B cell (primary cell): ENCODE results near the gene SLC39A11.

Source experiments
- EZH2 ChIP-seq: IDR thresholded peaks from 2 replicates; pipeline ENCODE4 v1.6.1; 2012; ENCODE audit warnings: borderline replicate concordance, low read depth, mild to moderate bottlenecking, moderate library complexity, low read length; ENCODE audit not compliant: insufficient read depth, poor library complexity, severe bottlenecking
- TF ChIP-seq, protein P1 (sequence below): fragments of 200-600 bp; IDR thresholded peaks from one replicate; pipeline ENCODE4 v1.8.0; 2022; ENCODE audit warnings: antibody characterized with exemption, mild to moderate bottlenecking

DNA sequence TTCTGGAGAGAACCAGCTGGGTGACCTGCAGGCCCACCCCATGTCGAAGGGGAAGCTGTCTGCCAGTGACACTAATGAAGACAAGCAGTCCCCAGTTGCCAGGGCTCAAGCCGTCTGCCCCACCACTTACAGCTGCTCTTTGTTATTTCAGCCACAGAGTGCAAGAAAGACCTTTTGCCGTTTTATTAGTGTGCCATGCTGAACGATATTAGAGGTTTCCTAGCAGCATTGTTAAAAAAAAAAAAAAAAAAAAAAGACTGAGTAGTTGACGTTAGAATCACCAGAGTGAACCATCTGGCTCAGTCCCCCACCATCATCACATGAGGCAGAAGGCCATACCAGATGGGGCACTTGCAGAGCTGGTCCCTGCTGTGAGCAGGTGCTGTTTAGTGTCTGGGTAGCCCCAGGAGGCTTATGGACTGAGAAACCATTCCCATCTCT is 26.5 kb upstream of the SLC39A11 start:
- TF ChIP-seq, protein P1, sequence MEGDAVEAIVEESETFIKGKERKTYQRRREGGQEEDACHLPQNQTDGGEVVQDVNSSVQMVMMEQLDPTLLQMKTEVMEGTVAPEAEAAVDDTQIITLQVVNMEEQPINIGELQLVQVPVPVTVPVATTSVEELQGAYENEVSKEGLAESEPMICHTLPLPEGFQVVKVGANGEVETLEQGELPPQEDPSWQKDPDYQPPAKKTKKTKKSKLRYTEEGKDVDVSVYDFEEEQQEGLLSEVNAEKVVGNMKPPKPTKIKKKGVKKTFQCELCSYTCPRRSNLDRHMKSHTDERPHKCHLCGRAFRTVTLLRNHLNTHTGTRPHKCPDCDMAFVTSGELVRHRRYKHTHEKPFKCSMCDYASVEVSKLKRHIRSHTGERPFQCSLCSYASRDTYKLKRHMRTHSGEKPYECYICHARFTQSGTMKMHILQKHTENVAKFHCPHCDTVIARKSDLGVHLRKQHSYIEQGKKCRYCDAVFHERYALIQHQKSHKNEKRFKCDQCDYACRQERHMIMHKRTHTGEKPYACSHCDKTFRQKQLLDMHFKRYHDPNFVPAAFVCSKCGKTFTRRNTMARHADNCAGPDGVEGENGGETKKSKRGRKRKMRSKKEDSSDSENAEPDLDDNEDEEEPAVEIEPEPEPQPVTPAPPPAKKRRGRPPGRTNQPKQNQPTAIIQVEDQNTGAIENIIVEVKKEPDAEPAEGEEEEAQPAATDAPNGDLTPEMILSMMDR: no peak
- TF ChIP-seq EZH2: no peak
